SK-N-SH (cell line): Measurements from ENCODE around the gene FNDC11. TPM values are rescaled to one million over a fixed set of nuclear protein-coding genes. Genes with fewer than 3 reads are reported as not detected.

Source experiments
- CTCF ChIA-PET: fragments of 300-600, 350-600 bp; formaldehyde crosslinking; extraction: SDS; loops from one replicate; lab custom pipeline; 2021; lab: Yijun Ruan, JAX
- POLR2A ChIA-PET: fragments of 350-600 bp; sonication (Branson Sonifier 250); formaldehyde crosslinking; extraction: SDS; loops from one replicate; lab custom pipeline; 2020; ENCODE audit warnings: antibody characterized with exemption, inconsistent platforms; lab: Yijun Ruan, JAX
- DNase-seq: peaks from one replicate; pipeline ENCODE4 v3.0.0; 2012
- H2AFZ ChIP-seq: fragments of 200-600 bp; sonication (generic); 2 replicates; pipeline ENCODE4 v1.8.1; 2016; ENCODE audit warnings: antibody characterized with exemption, mild to moderate bottlenecking, low read depth
- H3F3A ChIP-seq: fragments of 200-600 bp; sonication (generic); replicated peaks from 2 replicates; pipeline ENCODE3; 2016; ENCODE audit warnings: antibody characterized with exemption, mild to moderate bottlenecking; ENCODE audit not compliant: insufficient read depth
- H3K27ac ChIP-seq, 2 experiments: fragments of 200-500 bp in 1 of 2; fragments of 200-600 bp in 1 of 2; sonication (Bioruptor generic) in 1 of 2; sonication (generic), shearing (Covaris generic) in 1 of 2; 2 replicates each; pipeline versions ENCODE4 v1.5.1 to v1.6.1; 2014 to 2016; ENCODE audit warnings: low read depth in 2 of 2, inconsistent platforms in 1 of 2, low read length in 1 of 2, mild to moderate bottlenecking in 1 of 2, mixed read lengths in 1 of 2
- H3K27me3 ChIP-seq: fragments of 200-600 bp; sonication (generic), shearing (Covaris generic); 2 replicates; pipeline ENCODE4 v1.6.1; 2016; ENCODE audit warnings: mixed run types; ENCODE audit not compliant: insufficient read depth
- H3K36me3 ChIP-seq, 2 experiments: fragments of 200-500 bp in 1 of 2; fragments of 200-600 bp in 1 of 2; sonication (Bioruptor generic) in 1 of 2; sonication (generic) in 1 of 2; replicated peaks in 1 of 2; 2 replicates each; pipeline versions ENCODE3 to v1.5.1; 2014 to 2016; ENCODE audit warnings: low read length in 1 of 2, mild to moderate bottlenecking in 1 of 2; ENCODE audit not compliant: insufficient read depth in 2 of 2, control insufficient read depth in 1 of 2
- H3K4me1 ChIP-seq, 2 experiments: fragments of 200-500 bp in 1 of 2; fragments of 200-600 bp in 1 of 2; sonication (Bioruptor generic) in 1 of 2; sonication (generic), shearing (Covaris generic) in 1 of 2; 2 replicates each; pipeline versions ENCODE4 v1.5.1 to v1.6.1; 2014 to 2016; ENCODE audit warnings: low read depth in 1 of 2, low read length in 1 of 2, mixed run types in 1 of 2; ENCODE audit not compliant: insufficient read depth in 2 of 2, control insufficient read depth in 1 of 2
- H3K4me2 ChIP-seq: fragments of 200-600 bp; sonication (generic), shearing (Covaris generic); 2 replicates; pipeline ENCODE4 v1.6.1; 2017; ENCODE audit warnings: mixed run types
- H3K4me3 ChIP-seq, 2 experiments: fragments of 200-500 bp in 1 of 2; fragments of 200-600 bp in 1 of 2; sonication (Bioruptor generic) in 1 of 2; sonication (generic), shearing (Covaris generic) in 1 of 2; 2 replicates each; pipeline versions ENCODE4 v1.5.1 to v1.8.1; 2014 to 2016; ENCODE audit warnings: low read depth in 2 of 2, inconsistent platforms in 1 of 2, low read length in 1 of 2, mild to moderate bottlenecking in 1 of 2, mixed read lengths in 1 of 2, moderate library complexity in 1 of 2
- H3K79me2 ChIP-seq: fragments of 200-600 bp; sonication (generic); 2 replicates; pipeline ENCODE4 v1.8.1; 2017; ENCODE audit warnings: mild to moderate bottlenecking; ENCODE audit not compliant: insufficient read depth
- H3K9ac ChIP-seq: fragments of 200-600 bp; sonication (generic); 2 replicates; pipeline ENCODE4 v1.6.1; 2017; ENCODE audit warnings: mixed run types
- H3K9me2 ChIP-seq: fragments of 200-600 bp; sonication (generic); 2 replicates; pipeline ENCODE4 v1.6.1; 2017; ENCODE audit warnings: mixed run types
- H3K9me3 ChIP-seq: fragments of 200-600 bp; sonication (generic); 2 replicates; pipeline ENCODE4 v1.6.1; 2017; ENCODE audit warnings: mixed run types, mild to moderate bottlenecking, moderate library complexity
- H4K20me1 ChIP-seq: fragments of 200-600 bp; sonication (generic); 2 replicates; pipeline ENCODE4 v1.6.1; 2017; ENCODE audit warnings: mild to moderate bottlenecking, mixed run types; ENCODE audit not compliant: insufficient read depth
- FOXJ3 ChIP-seq: sonication (generic); formaldehyde crosslinking; IDR thresholded peaks from 2 replicates; pipeline ENCODE4 v1.5.1; 2020; ENCODE audit warnings: mild to moderate bottlenecking, missing genetic modification reagents
- FOXM1 ChIP-seq: IDR thresholded peaks from 2 replicates; pipeline ENCODE4 v1.4.0; 2012; ENCODE audit warnings: low read depth, mild to moderate bottlenecking
- MEF2A ChIP-seq: IDR thresholded peaks from 2 replicates; pipeline ENCODE4 v1.4.0; 2012; ENCODE audit warnings: low read depth, borderline replicate concordance
- NRF1 ChIP-seq: IDR thresholded peaks from 2 replicates; pipeline ENCODE4 v1.6.1; 2012; ENCODE audit warnings: low read depth, mild to moderate bottlenecking, low read length
- RFX5 ChIP-seq: IDR thresholded peaks from 2 replicates; pipeline ENCODE4 v1.6.1; 2012; ENCODE audit warnings: mild to moderate bottlenecking, improper control_type of control experiment, low read length
- RXRA ChIP-seq: IDR thresholded peaks from 2 replicates; pipeline ENCODE4 v1.4.0; 2012; ENCODE audit warnings: low read depth, mild to moderate bottlenecking, borderline replicate concordance
- SMC3 ChIP-seq: IDR thresholded peaks from 2 replicates; pipeline ENCODE4 v1.6.1; 2012; ENCODE audit warnings: low read depth, low read length, improper control_type of control experiment
- TAF1 ChIP-seq: IDR thresholded peaks from 2 replicates; pipeline ENCODE4 v1.6.1; 2012; ENCODE audit warnings: low read depth, mild to moderate bottlenecking, low read length, moderate library complexity, borderline replicate concordance
- TEAD4 ChIP-seq: IDR thresholded peaks from 2 replicates; pipeline ENCODE4 v1.4.0; 2012; ENCODE audit warnings: mild to moderate bottlenecking, borderline replicate concordance; ENCODE audit not compliant: insufficient read depth
- USF1 ChIP-seq: IDR thresholded peaks from 2 replicates; pipeline ENCODE4 v1.4.0; 2012; ENCODE audit warnings: low read depth, borderline replicate concordance
- YY1 ChIP-seq: IDR thresholded peaks from 2 replicates; pipeline ENCODE4 v1.4.0; 2012; ENCODE audit warnings: low read depth, mild to moderate bottlenecking
- WGBS: methylation state at CpG from one replicate; pipeline ENCODE4 v1.1.6; 2017; ENCODE audit warnings: low lambda C conversion rate; 5-methylcytosine and 5-hydroxymethylcytosine counted together
- polyA plus RNA-seq, 3 experiments: library from polyadenylated mRNA; depleted of rRNA; stranded (reverse); fragments of >200 nt; gene quantifications; 2 replicates each; pipeline ENCODE4 v1.2.3, GENCODE V29; 2012
- TF ChIP-seq, protein P1 (sequence below): IDR thresholded peaks from 2 replicates; pipeline ENCODE4 v1.4.0; 2012; ENCODE audit warnings: low read depth
- TF ChIP-seq, protein P2 (sequence below): IDR thresholded peaks from 2 replicates; pipeline ENCODE4 v1.6.1; 2012; ENCODE audit warnings: mild to moderate bottlenecking, low read depth, low read length, moderate library complexity
- TF ChIP-seq, protein P3 (sequence below): IDR thresholded peaks from 2 replicates; pipeline ENCODE4; 2012

The FNDC11 gene
- polyA plus RNA-seq, 1 of the 3 experiments (the other 2 are of a cell fraction), result 5.5 TPM

DNA sequence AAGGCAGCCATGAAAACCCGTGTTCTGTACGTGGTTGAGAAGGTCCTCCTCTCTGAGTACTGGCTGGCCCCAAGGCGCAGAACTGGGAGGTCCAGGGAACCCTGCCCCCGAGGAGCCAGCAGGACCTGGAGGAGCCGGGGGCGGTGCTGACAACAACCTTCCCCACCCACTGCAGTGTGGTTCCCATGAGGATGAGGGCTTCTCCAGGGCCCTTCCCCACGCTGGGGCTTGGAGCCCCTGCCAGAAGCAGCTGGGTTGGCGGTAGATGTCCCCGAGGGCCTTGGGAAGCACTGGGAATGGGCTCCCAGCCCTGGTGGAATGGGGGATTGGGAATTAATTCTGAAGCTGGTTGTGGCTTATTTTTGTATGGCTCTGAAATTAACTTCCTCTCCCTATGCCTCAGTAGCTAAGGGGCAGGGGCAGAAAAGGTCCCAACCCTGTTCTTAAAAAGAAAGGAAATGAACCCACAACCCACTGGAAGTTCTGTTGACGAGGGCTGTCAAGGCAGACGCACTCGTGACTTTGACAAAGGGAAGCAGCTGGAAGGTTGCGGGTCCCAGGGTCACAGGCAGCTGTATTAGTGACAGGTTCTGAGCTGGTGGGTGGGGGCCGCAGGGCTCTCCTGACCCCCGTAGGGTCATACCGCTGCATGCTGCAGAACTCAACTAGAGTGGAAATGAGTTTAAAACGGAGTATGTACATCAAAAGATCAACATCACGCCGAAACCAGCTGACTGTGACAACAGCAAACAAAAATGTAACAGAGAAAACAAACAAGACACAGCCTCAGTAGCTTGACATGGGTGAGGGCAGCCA is 34.0 kb downstream of the FNDC11 start:
- DNase-seq, result no peak
- Histone ChIP-seq H3K4me3 (no peak overlapping the region), H4K20me1 (no peaks in the 10 kb centered on the region), H3K27me3 (no peaks in the 10 kb centered on the region), H3K4me2 (no peak overlapping the region), H3K4me1 (no peaks in the 10 kb centered on the region), H3K36me3 (peaks cover 0 to 16% of the 10 kb centered on the region in 2 experiments), H3K9me3 (no peaks in the 10 kb centered on the region), H2AFZ (no peak overlapping the region), H3K79me2 (no peaks in the 10 kb centered on the region), H3F3A (peaks cover 3% of the 10 kb centered on the region), H3K27ac (no peak overlapping the region), H3K9ac (no peak overlapping the region), H3K9me2 (no peaks in the 10 kb centered on the region)
- no peak for TF ChIP-seq TAF1
- no peak for TF ChIP-seq SMC3
- TF ChIP-seq NRF1, result no peak
- TF ChIP-seq, protein P1, sequence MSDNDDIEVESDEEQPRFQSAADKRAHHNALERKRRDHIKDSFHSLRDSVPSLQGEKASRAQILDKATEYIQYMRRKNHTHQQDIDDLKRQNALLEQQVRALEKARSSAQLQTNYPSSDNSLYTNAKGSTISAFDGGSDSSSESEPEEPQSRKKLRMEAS, result no peak
- TF ChIP-seq MEF2A, result no peak
- TF ChIP-seq USF1, result no peak
- no peak for TF ChIP-seq FOXJ3
- TF ChIP-seq, protein P2, sequence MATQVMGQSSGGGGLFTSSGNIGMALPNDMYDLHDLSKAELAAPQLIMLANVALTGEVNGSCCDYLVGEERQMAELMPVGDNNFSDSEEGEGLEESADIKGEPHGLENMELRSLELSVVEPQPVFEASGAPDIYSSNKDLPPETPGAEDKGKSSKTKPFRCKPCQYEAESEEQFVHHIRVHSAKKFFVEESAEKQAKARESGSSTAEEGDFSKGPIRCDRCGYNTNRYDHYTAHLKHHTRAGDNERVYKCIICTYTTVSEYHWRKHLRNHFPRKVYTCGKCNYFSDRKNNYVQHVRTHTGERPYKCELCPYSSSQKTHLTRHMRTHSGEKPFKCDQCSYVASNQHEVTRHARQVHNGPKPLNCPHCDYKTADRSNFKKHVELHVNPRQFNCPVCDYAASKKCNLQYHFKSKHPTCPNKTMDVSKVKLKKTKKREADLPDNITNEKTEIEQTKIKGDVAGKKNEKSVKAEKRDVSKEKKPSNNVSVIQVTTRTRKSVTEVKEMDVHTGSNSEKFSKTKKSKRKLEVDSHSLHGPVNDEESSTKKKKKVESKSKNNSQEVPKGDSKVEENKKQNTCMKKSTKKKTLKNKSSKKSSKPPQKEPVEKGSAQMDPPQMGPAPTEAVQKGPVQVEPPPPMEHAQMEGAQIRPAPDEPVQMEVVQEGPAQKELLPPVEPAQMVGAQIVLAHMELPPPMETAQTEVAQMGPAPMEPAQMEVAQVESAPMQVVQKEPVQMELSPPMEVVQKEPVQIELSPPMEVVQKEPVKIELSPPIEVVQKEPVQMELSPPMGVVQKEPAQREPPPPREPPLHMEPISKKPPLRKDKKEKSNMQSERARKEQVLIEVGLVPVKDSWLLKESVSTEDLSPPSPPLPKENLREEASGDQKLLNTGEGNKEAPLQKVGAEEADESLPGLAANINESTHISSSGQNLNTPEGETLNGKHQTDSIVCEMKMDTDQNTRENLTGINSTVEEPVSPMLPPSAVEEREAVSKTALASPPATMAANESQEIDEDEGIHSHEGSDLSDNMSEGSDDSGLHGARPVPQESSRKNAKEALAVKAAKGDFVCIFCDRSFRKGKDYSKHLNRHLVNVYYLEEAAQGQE, result no peak
- no peak for TF ChIP-seq RFX5
- TF ChIP-seq RXRA, result no peak
- TF ChIP-seq YY1, result no peak
- TF ChIP-seq TEAD4, result no peak
- TF ChIP-seq, protein P3, sequence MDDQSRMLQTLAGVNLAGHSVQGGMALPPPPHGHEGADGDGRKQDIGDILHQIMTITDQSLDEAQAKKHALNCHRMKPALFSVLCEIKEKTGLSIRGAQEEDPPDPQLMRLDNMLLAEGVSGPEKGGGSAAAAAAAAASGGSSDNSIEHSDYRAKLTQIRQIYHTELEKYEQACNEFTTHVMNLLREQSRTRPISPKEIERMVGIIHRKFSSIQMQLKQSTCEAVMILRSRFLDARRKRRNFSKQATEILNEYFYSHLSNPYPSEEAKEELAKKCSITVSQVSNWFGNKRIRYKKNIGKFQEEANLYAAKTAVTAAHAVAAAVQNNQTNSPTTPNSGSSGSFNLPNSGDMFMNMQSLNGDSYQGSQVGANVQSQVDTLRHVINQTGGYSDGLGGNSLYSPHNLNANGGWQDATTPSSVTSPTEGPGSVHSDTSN, result no peak
- no peak for TF ChIP-seq FOXM1
- ChIA-PET POLR2A (interaction anchor here (1.1 kb wide), 1 partner anchor 10 kb away, joined by 3 read pairs; no protein-coding TSS in a partner anchor), CTCF (interaction anchor here (0.6 to 1.1 kb wide), 3 partner anchors 41 to 386 kb away, joined by 3 to 4 read pairs (median 3); no protein-coding TSS in a partner anchor)
- 86% methylated on average over 17 of the region's 19 CpGs for WGBS
